ENCODE measurements around the gene DPM1. TPM values are rescaled to one million over a fixed set of nuclear protein-coding genes. Genes with fewer than 3 reads are reported as not detected.

The DPM1 gene
- total and polyA plus RNA-seq, 7 donors, result 24.6 to 120 (median 59.6) TPM

DNA sequence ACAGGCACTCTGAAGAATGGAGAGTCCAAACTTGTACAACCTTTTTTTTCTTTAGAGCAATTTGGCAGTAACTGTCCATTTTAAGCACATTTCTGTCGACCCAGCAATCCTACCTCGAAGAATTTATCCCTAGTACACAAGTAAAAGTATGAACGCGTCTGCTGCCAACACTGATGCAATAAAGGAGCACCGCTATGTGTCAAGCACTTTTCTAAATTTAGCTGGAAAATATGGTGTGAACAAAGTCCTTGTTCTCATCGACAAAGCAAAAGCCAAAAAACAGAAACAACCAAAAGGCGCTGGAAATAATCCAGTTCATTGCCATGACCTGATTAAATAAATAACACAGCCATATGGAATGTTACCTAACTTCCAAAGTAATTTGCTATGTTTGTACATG is 1.1 kb downstream of the DPM1 start:
- Histone ChIP-seq H3K27ac (peak overlapping the region; percentile 89), H3K27me3 (ENCODE audit: insufficient read depth in 3 of 3, low read length in 2 of 3) (no peaks in the 10 kb centered on the region), H3K4me3 (peak overlapping the region; percentile 86), H3K4me1 (peaks cover 47% of the 10 kb centered on the region), H3K36me3 (ENCODE audit: insufficient read depth in 1 of 2, low read depth in 1 of 2) (peaks cover 0 to 29% of the 10 kb centered on the region in 2 donors), H3K9me3 (no peaks in the 10 kb centered on the region)
- TF ChIP-seq, protein P1, sequence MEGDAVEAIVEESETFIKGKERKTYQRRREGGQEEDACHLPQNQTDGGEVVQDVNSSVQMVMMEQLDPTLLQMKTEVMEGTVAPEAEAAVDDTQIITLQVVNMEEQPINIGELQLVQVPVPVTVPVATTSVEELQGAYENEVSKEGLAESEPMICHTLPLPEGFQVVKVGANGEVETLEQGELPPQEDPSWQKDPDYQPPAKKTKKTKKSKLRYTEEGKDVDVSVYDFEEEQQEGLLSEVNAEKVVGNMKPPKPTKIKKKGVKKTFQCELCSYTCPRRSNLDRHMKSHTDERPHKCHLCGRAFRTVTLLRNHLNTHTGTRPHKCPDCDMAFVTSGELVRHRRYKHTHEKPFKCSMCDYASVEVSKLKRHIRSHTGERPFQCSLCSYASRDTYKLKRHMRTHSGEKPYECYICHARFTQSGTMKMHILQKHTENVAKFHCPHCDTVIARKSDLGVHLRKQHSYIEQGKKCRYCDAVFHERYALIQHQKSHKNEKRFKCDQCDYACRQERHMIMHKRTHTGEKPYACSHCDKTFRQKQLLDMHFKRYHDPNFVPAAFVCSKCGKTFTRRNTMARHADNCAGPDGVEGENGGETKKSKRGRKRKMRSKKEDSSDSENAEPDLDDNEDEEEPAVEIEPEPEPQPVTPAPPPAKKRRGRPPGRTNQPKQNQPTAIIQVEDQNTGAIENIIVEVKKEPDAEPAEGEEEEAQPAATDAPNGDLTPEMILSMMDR (IDR thresholded peaks at IDR 0.05), result no peak
- peak in 3 of 4 donors; percentile 42 to 74 (median 59) for ATAC-seq
- 5 to 12% (median 9%) methylated on average over 7 of the region's 7 CpGs for WGBS, 3 donors
- DNase-seq, result no peak
- intact Hi-C loops (cut with DNase I), result loop anchor here in 1 of 2 donors (5.0 kb wide), 1 partner anchor 40 kb away; no protein-coding TSS in a partner anchor

DNA sequence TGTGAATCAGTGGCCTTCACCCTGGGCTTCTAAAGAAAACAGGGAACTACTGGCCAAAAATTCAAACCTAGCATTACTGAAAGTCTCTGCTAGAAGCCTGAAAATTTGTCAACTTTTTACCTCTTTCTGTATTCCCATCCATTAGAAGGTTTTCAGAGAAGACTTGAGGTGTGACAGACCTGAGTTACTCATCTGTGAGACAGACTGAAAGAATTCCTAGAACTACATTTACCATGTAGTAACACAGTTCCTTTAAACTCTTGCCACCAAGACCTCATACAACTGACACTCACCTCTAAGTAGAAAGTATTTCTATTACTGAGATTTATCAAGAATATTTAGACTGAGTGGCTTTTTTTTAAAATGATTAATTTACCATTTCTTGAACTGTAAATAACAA is 4.5 kb downstream of the DPM1 start:
- intact Hi-C loops (cut with DNase I), result no loop called here
- H3K36me3 ChIP-seq (ENCODE audit: insufficient read depth in 1 of 2, low read depth in 1 of 2), result peaks cover 6 to 60% of the 10 kb centered on the region in 2 donors
- TF ChIP-seq, protein P1 (IDR thresholded peaks at IDR 0.05), result no peak

DNA sequence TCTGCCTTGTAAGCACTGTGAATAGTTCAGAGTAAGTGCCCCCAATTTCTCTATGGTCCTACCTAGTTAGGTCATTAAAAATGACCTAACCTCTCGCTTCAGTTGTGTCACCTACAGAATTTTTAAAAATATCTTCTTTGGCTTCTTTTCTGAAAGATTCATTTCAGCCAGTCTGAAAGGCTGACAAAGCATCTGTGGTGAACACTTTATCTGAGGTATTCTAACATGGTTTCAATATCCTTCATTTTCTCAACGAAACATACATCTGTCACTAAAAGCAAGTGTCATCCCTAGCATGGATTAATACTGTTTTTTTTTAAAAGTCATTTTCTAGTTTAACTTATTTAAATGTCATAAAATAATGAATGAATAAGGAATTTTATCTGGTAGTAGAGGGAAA is 5.1 kb downstream of the DPM1 start:
- WGBS, 3 donors, result 89 to 94% (median 92%) methylated on average over 2 of the region's 2 CpGs
- intact Hi-C loops (cut with DNase I), result no loop called here
- H3K4me1 ChIP-seq, result peaks cover 41% of the 10 kb centered on the region
- TF ChIP-seq, protein P1 (IDR thresholded peaks at IDR 0.05), result no peak
- no peaks in the 10 kb centered on the region for H3K9me3 ChIP-seq
- no peak for ATAC-seq
- H3K27ac ChIP-seq, result no peak overlapping the region
- no peaks in the 10 kb centered on the region for H3K27me3 ChIP-seq (ENCODE audit: insufficient read depth in 3 of 3, low read length in 2 of 3)
- DNase-seq, result no peak
- peaks cover 6 to 62% of the 10 kb centered on the region in 2 donors for H3K36me3 ChIP-seq (ENCODE audit: insufficient read depth in 1 of 2, low read depth in 1 of 2)
- H3K4me3 ChIP-seq, result no peak overlapping the region

More for the DNA sequence above, 4.5 kb downstream of the DPM1 start:
- no peak overlapping the region for H3K27ac ChIP-seq
- DNase-seq (no peak), ATAC-seq (no peak)
- H3K4me3 ChIP-seq, result no peak overlapping the region
- no peaks in the 10 kb centered on the region for H3K9me3 ChIP-seq
- H3K27me3 ChIP-seq (ENCODE audit: insufficient read depth in 3 of 3, low read length in 2 of 3), result no peaks in the 10 kb centered on the region
- H3K4me1 ChIP-seq, result peaks cover 35% of the 10 kb centered on the region

DNA sequence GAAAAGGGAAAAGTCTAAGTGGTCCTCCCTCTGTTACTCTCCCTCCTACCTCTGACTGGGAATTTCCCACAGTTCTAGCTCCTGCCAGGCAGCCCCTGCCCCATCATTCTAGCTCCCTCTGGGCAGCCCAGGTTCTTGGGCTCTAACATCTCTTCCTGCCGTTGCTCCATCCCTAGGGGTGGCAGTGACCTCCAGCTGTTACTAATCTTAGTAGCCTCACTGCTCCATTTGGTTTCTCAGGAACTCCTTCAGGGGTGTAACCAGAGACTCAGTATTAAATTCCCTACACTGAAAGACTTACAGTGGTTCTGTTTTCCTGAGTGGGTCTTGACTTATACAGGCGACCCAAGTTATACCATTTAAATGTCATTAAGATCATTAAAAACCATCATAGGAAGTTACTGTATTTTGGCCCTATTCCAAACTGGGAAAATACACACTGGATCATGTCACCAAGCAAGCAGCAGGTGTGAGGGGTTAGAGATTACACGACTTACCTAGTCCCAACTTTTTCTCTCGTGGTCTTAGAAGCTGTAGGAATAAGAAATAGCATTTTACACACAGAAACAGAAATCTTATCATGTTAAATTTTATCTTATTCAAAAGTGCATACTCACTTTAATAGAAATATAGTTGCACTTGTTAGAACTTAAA is 10.1 kb downstream of the DPM1 start:
- DNase-seq, result no peak
- Histone ChIP-seq H3K9me3 (no peaks in the 10 kb centered on the region), H3K27me3 (ENCODE audit: insufficient read depth in 3 of 3, low read length in 2 of 3) (no peaks in the 10 kb centered on the region), H3K4me1 (peaks cover 22% of the 10 kb centered on the region), H3K36me3 (ENCODE audit: insufficient read depth in 1 of 2, low read depth in 1 of 2) (peaks cover 11 to 92% of the 10 kb centered on the region in 2 donors), H3K27ac (peak overlapping the region; percentile 57), H3K4me3 (no peak overlapping the region)
- intact Hi-C loops (cut with DNase I), result no loop called here
- ATAC-seq, result peak; percentile 82 to 91 (median 88)
- TF ChIP-seq, protein P1 (IDR thresholded peaks at IDR 0.05), result no peak
- WGBS, 3 donors, result 20 to 31% (median 30%) methylated on average over 4 of the region's 4 CpGs

DNA sequence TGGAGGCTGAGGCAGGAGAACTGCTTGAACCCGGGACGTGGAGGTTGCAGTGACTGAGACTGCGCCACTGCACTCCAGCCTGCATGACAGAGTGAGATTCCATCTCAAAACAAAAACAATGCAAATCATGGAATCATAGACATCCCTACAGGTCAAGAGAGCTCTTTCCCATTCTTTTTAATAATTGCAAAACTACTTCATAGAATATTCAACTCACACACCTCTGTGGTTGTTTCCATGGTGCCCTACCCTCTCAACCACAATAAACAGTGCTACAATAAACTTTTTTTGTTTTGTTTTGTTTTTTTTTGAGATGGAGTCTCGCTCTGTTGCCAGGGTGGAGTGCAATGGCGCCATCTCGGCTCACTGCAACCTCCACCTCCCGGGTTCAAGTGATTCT is 15.3 kb downstream of the DPM1 start:
- Histone ChIP-seq H3K27ac (no peak overlapping the region), H3K36me3 (ENCODE audit: insufficient read depth in 1 of 2, low read depth in 1 of 2) (peaks cover 5 to 98% of the 10 kb centered on the region in 2 donors), H3K9me3 (no peaks in the 10 kb centered on the region), H3K4me3 (no peak overlapping the region), H3K27me3 (ENCODE audit: insufficient read depth in 3 of 3, low read length in 2 of 3) (no peaks in the 10 kb centered on the region), H3K4me1 (peaks cover 2% of the 10 kb centered on the region)
- TF ChIP-seq, protein P1 (IDR thresholded peaks at IDR 0.05), result no peak
- intact Hi-C loops (cut with DNase I), result no loop called here
- DNase-seq, result no peak
- WGBS, 3 donors, result 93 to 95% (median 94%) methylated on average over 7 of the region's 7 CpGs
- ATAC-seq, result no peak
